Trophoblast cell (in vitro differentiated cells and primary cell): ENCODE data around the gene SLFN11.

Source experiments
- DNase-seq, 2 donors: peaks; one replicate each; pipeline ENCODE4 v3.0.0-alpha.2; 2016
- H2AFZ ChIP-seq: 2 replicates; pipeline ENCODE4 v1.6.1; 2013; ENCODE audit warnings: low read length, moderate library complexity, mild to moderate bottlenecking; ENCODE audit not compliant: insufficient read depth, poor library complexity
- H2AK5ac ChIP-seq: 2 replicates; pipeline ENCODE4 v1.6.1; 2013; ENCODE audit warnings: mild to moderate bottlenecking, low read length
- H2BK120ac ChIP-seq: 2 replicates; pipeline ENCODE4 v1.6.1; 2013; ENCODE audit warnings: low read length, mild to moderate bottlenecking, moderate library complexity; ENCODE audit not compliant: insufficient read depth, poor library complexity
- H2BK12ac ChIP-seq: 2 replicates; pipeline ENCODE4 v1.6.1; 2013; ENCODE audit warnings: mild to moderate bottlenecking, low read length, moderate library complexity
- H2BK5ac ChIP-seq: 2 replicates; pipeline ENCODE4 v1.6.1; 2013; ENCODE audit warnings: low read length, low read depth, moderate library complexity, mild to moderate bottlenecking; ENCODE audit not compliant: poor library complexity
- H3K14ac ChIP-seq: 2 replicates; pipeline ENCODE4 v1.6.1; 2013; ENCODE audit warnings: mild to moderate bottlenecking, low read length
- H3K18ac ChIP-seq: 2 replicates; pipeline ENCODE4 v1.6.1; 2013; ENCODE audit warnings: mild to moderate bottlenecking, low read length
- H3K23ac ChIP-seq: 2 replicates; pipeline ENCODE4 v1.6.1; 2013; ENCODE audit warnings: low read length
- H3K27ac ChIP-seq: 2 replicates; pipeline ENCODE4 v1.5.1; 2013; ENCODE audit warnings: low read depth, mild to moderate bottlenecking, inconsistent platforms, low read length, moderate library complexity
- H3K27me3 ChIP-seq: 2 replicates; pipeline ENCODE4 v1.6.1; 2013; ENCODE audit warnings: inconsistent platforms, mild to moderate bottlenecking, low read length, moderate library complexity; ENCODE audit not compliant: insufficient read depth
- H3K36me3 ChIP-seq, 2 experiments: 1 replicate in 1 of 2; 2 replicates in 1 of 2; pipeline ENCODE4 v1.6.1; 2013; ENCODE audit warnings: low read length in 2 of 2, mild to moderate bottlenecking in 2 of 2, moderate library complexity in 1 of 2; ENCODE audit not compliant: insufficient read depth in 2 of 2, control insufficient read depth in 1 of 2
- H3K4ac ChIP-seq: 2 replicates; pipeline ENCODE4 v1.6.1; 2013; ENCODE audit warnings: low read depth, mild to moderate bottlenecking, low read length, moderate library complexity
- H3K4me1 ChIP-seq, 2 experiments: 1 replicate in 1 of 2; 2 replicates in 1 of 2; pipeline ENCODE4 v1.6.1; 2013; ENCODE audit warnings: low read length in 2 of 2, mild to moderate bottlenecking in 2 of 2, moderate library complexity in 1 of 2; ENCODE audit not compliant: insufficient read depth in 2 of 2, control insufficient read depth in 1 of 2
- H3K4me2 ChIP-seq: 2 replicates; pipeline ENCODE4 v1.6.1; 2013; ENCODE audit warnings: inconsistent platforms, mild to moderate bottlenecking, low read length, moderate library complexity
- H3K4me3 ChIP-seq: 2 replicates; pipeline ENCODE4 v1.5.1; 2013; ENCODE audit warnings: mild to moderate bottlenecking, low read depth, low read length, inconsistent platforms
- H3K79me1 ChIP-seq: one replicate; pipeline ENCODE4 v1.6.1; 2013; ENCODE audit warnings: low read length
- H3K79me2 ChIP-seq: 2 replicates; pipeline ENCODE4 v1.6.1; 2013; ENCODE audit warnings: low read length, mild to moderate bottlenecking; ENCODE audit not compliant: control insufficient read depth, insufficient read depth, poor library complexity
- H3K9ac ChIP-seq: 2 replicates; pipeline ENCODE4 v1.6.1; 2013; ENCODE audit warnings: mild to moderate bottlenecking, low read length
- H3K9me3 ChIP-seq: 2 replicates; pipeline ENCODE4 v1.6.1; 2013; ENCODE audit warnings: low read depth, mild to moderate bottlenecking, control low read depth, inconsistent platforms, low read length; ENCODE audit not compliant: insufficient read depth
- H4K12ac ChIP-seq: 2 replicates; pipeline ENCODE4 v1.6.1; 2013; ENCODE audit warnings: low read depth, mild to moderate bottlenecking, low read length, moderate library complexity
- H4K8ac ChIP-seq: 2 replicates; pipeline ENCODE4 v1.6.1; 2013; ENCODE audit warnings: low read depth, mild to moderate bottlenecking, low read length, moderate library complexity
- H4K91ac ChIP-seq: one replicate; pipeline ENCODE4 v1.6.1; 2013; ENCODE audit warnings: low read depth, mild to moderate bottlenecking, low read length, moderate library complexity
- WGBS: extraction: QIAGEN DNeasy Blood & Tissue Kit; methylation state at CpG from one replicate; pipeline ENCODE4 v1.1.7; 2013; ENCODE audit warnings: missing lambda C conversion rate; ENCODE audit not compliant: insufficient read length, insufficient coverage; ENCODE audit errors: extremely low coverage; 5-methylcytosine and 5-hydroxymethylcytosine counted together

The SLFN11 gene

DNA sequence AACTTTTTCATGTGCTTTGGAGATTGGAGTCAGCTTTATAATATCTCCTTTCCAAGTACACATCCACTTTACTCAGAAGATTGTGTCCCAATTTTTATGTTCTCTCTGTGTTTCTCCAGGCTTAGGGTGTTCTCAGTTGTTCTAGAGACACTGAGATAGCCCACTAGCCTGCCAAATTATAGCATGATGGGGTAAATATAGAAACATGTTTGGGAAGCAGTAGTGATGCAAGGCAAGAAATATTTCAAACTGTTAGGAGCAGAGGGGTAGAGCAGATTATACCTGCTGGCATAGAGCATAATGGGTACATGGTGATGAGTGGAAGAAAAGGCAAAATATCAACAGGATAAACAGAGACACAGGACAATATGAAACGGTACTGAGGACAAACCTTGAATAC is 12.4 kb downstream of the SLFN11 start:
- no peak for DNase-seq
- WGBS = no CpG with 5 or more reads among the region's 1 CpG
- H3K23ac ChIP-seq = no peak overlapping the region
- no peak overlapping the region for H3K4me3 ChIP-seq
- H3K27me3 ChIP-seq = no peaks in the 10 kb centered on the region
- no peak overlapping the region for H4K8ac ChIP-seq
- no peak overlapping the region for H4K91ac ChIP-seq
- no peak overlapping the region for H4K12ac ChIP-seq
- H2BK12ac ChIP-seq = no peak overlapping the region
- H3K4ac ChIP-seq = no peak overlapping the region
- H3K9me3 ChIP-seq = no peaks in the 10 kb centered on the region
- H3K36me3 ChIP-seq = no peaks in the 10 kb centered on the region
- no peak overlapping the region for H2AK5ac ChIP-seq
- H3K18ac ChIP-seq = no peak overlapping the region
- no peak overlapping the region for H3K27ac ChIP-seq
- no peaks in the 10 kb centered on the region for H3K79me2 ChIP-seq
- H2BK5ac ChIP-seq = no peak overlapping the region
- no peak overlapping the region for H3K14ac ChIP-seq
- H2AFZ ChIP-seq = no peak overlapping the region
- no peaks in the 10 kb centered on the region for H3K4me1 ChIP-seq
- H3K79me1 ChIP-seq = no peaks in the 10 kb centered on the region
- H2BK120ac ChIP-seq = no peak overlapping the region
- H3K4me2 ChIP-seq = no peak overlapping the region
- no peak overlapping the region for H3K9ac ChIP-seq

DNA sequence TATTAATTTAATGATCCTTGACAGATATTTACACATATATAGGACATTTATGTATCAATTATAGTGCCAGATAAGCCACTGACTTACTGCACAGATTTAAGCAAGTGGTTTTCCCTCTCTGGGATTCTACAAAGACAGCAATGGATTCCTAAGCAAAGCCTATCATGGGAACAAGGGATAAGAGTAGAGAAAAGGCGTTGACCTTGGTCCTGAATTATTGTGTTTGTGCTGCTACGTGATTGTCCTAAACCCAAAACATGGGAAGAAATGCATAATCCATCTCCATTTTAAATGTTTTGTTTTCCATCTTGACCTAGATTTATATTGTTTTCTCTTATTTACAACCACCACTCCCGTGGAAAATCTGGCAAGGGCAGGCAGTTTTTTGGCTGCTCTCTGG is 14.0 kb downstream of the SLFN11 start:
- no peak overlapping the region for H3K27ac ChIP-seq
- no peaks in the 10 kb centered on the region for H3K4me1 ChIP-seq
- no peak overlapping the region for H3K4me2 ChIP-seq
- WGBS = no CpG with 5 or more reads among the region's 3 CpGs
- no peak overlapping the region for H3K4me3 ChIP-seq
- H2AK5ac ChIP-seq = no peak overlapping the region
- no peak overlapping the region for H3K23ac ChIP-seq
- no peak overlapping the region for H3K14ac ChIP-seq
- no peak overlapping the region for H3K4ac ChIP-seq
- no peak overlapping the region for H2BK12ac ChIP-seq
- H4K91ac ChIP-seq = no peak overlapping the region
- no peak overlapping the region for H4K12ac ChIP-seq
- no peaks in the 10 kb centered on the region for H3K36me3 ChIP-seq
- H4K8ac ChIP-seq = no peak overlapping the region
- no peak overlapping the region for H2AFZ ChIP-seq
- no peaks in the 10 kb centered on the region for H3K79me2 ChIP-seq
- H3K9me3 ChIP-seq = no peaks in the 10 kb centered on the region
- H3K27me3 ChIP-seq = no peaks in the 10 kb centered on the region
- no peak overlapping the region for H3K9ac ChIP-seq
- no peak overlapping the region for H2BK5ac ChIP-seq
- no peak overlapping the region for H2BK120ac ChIP-seq
- DNase-seq = no peak
- H3K18ac ChIP-seq = no peak overlapping the region
- no peaks in the 10 kb centered on the region for H3K79me1 ChIP-seq

DNA sequence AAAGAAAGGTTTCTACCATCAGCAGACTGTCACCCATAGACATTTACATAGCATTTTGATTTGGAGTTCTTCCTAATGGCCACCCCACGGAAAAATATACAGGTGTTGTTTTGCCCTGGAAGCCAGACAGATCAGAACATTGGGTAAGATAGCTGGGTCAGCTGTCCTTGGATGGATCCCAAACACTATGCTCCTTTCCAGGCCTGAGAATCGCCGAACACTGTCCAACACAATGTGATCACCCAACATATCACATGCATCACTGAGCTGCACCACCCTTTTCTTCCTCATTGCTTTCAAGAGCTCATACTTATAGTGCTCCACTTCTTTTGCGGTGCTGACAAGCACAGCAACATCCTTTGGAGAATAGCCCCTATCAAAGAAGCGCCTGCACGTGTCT is 21.1 kb downstream of the SLFN11 start:
- H3K9ac ChIP-seq = no peak overlapping the region
- no CpG with 5 or more reads among the region's 6 CpGs for WGBS
- no peak overlapping the region for H2BK12ac ChIP-seq
- H3K9me3 ChIP-seq = no peaks in the 10 kb centered on the region
- no peaks in the 10 kb centered on the region for H3K79me2 ChIP-seq
- H3K27ac ChIP-seq = no peak overlapping the region
- H2BK5ac ChIP-seq = no peak overlapping the region
- H3K14ac ChIP-seq = no peak overlapping the region
- no peak overlapping the region for H3K4me2 ChIP-seq
- no peak overlapping the region for H4K8ac ChIP-seq
- no peaks in the 10 kb centered on the region for H3K79me1 ChIP-seq
- DNase-seq = no peak
- no peak overlapping the region for H2AFZ ChIP-seq
- no peak overlapping the region for H3K18ac ChIP-seq
- H3K23ac ChIP-seq = no peak overlapping the region
- H4K12ac ChIP-seq = no peak overlapping the region
- no peak overlapping the region for H4K91ac ChIP-seq
- no peaks in the 10 kb centered on the region for H3K4me1 ChIP-seq
- H3K4me3 ChIP-seq = no peak overlapping the region
- H3K36me3 ChIP-seq = no peaks in the 10 kb centered on the region
- no peak overlapping the region for H3K4ac ChIP-seq
- H3K27me3 ChIP-seq = no peaks in the 10 kb centered on the region
- no peak overlapping the region for H2AK5ac ChIP-seq
- H2BK120ac ChIP-seq = no peak overlapping the region

DNA sequence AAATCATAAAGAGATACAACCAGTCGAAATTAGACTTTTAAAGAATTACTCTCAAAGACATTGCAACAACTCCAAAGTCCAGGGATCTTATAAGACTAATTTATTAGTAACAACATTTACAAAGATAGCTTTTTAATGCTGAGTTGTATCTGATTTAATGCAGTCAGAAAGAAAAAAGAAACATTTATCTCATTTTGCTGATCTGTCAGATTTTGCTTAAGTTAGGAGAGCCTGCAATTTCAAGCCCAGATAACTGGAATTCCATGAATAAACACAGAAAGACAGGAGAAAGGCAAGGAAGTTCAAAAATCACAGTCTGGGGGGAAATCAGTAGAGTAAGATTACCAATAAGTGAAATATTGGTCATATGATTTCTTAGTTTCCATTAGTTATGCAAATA is 22.9 kb downstream of the SLFN11 start:
- Histone ChIP-seq H3K79me2 (no peaks in the 10 kb centered on the region), H2AK5ac (no peak overlapping the region), H3K14ac (no peak overlapping the region), H3K23ac (no peak overlapping the region), H3K79me1 (no peaks in the 10 kb centered on the region), H3K9ac (no peak overlapping the region), H3K4me2 (no peak overlapping the region), H3K18ac (no peak overlapping the region), H2BK120ac (no peak overlapping the region), H3K4ac (no peak overlapping the region), H3K9me3 (peaks cover under 1% of the 10 kb centered on the region), H4K91ac (no peak overlapping the region), H2BK12ac (no peak overlapping the region), H3K4me3 (no peak overlapping the region), H3K36me3 (no peaks in the 10 kb centered on the region), H2AFZ (no peak overlapping the region), H4K8ac (no peak overlapping the region), H3K27ac (no peak overlapping the region), H4K12ac (no peak overlapping the region), H3K4me1 (peaks cover 4 to 5% of the 10 kb centered on the region in 2 experiments), H2BK5ac (no peak overlapping the region), H3K27me3 (peaks cover 7% of the 10 kb centered on the region)
- no CpG with 5 or more reads among the region's 1 CpG for WGBS
- DNase-seq = no peak
